ENCODE results near the gene YARS2. TPM values are rescaled to one million over a fixed set of nuclear protein-coding genes. Genes with fewer than 3 reads are reported as not detected.

Gene YARS2
- total RNA-seq, 1 donor from 2014 or later, result 10.0 TPM

- no peak for DNase-seq
- H3K4me3 Mint-ChIP-seq (ENCODE audit: unreplicated experiment), result no peak overlapping the region
- no peaks in the 10 kb centered on the region for H3K36me3 Mint-ChIP-seq (ENCODE audit: unreplicated experiment)
- H3K27me3 Mint-ChIP-seq (ENCODE audit: unreplicated experiment), result no peaks in the 10 kb centered on the region
- no peak overlapping the region for H3K27ac Mint-ChIP-seq (ENCODE audit: unreplicated experiment)
- no peaks in the 10 kb centered on the region for H3K9me3 Mint-ChIP-seq (ENCODE audit: unreplicated experiment)
- TF ChIP-seq CTCF (IDR thresholded peaks at IDR 0.05; ENCODE audit: partially characterized antibody, unreplicated experiment), result no peak
- H3K4me1 Mint-ChIP-seq (ENCODE audit: low read depth, unreplicated experiment), result no peaks in the 10 kb centered on the region
Observed at GRCh38 chr12:32743264-32743663, 12.4 kb downstream of the YARS2 start.

DNA sequence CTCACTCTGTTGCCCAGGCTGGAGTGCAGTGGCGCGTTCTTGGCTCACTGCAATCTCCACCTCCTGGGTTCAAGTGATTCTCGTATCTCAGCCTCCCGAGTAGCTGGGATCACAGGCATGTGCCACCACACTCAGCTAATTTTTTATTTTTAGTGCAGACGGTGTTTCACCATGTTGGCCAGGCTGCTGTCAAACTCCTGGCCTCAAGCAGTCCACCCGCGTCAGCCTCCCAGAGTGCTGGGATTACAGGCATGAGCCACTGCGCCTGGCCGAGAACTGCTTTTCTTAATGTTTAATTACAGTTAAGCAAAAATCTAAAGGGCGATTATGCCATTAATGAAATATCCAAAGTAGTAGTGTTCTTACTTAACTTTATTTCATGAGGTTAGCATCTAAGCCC lies 13.6 kb downstream of the YARS2 start:
- Mint-ChIP-seq H3K27me3 (ENCODE audit: unreplicated experiment) (no peaks in the 10 kb centered on the region), H3K4me1 (ENCODE audit: low read depth, unreplicated experiment) (no peaks in the 10 kb centered on the region), H3K27ac (ENCODE audit: unreplicated experiment) (no peak overlapping the region), H3K4me3 (ENCODE audit: unreplicated experiment) (no peak overlapping the region), H3K36me3 (ENCODE audit: unreplicated experiment) (no peaks in the 10 kb centered on the region), H3K9me3 (ENCODE audit: unreplicated experiment) (no peaks in the 10 kb centered on the region)
- DNase-seq, result no peak
- TF ChIP-seq CTCF (IDR thresholded peaks at IDR 0.05; ENCODE audit: partially characterized antibody, unreplicated experiment), result no peak

GRCh38 chr12:32739279-32739678 lies 16.4 kb downstream of the YARS2 start:
- Mint-ChIP-seq H3K27ac (ENCODE audit: unreplicated experiment) (no peak overlapping the region), H3K4me1 (ENCODE audit: low read depth, unreplicated experiment) (no peaks in the 10 kb centered on the region), H3K27me3 (ENCODE audit: unreplicated experiment) (no peaks in the 10 kb centered on the region), H3K36me3 (ENCODE audit: unreplicated experiment) (no peaks in the 10 kb centered on the region), H3K4me3 (ENCODE audit: unreplicated experiment) (no peak overlapping the region), H3K9me3 (ENCODE audit: unreplicated experiment) (no peaks in the 10 kb centered on the region)
- DNase-seq, result no peak
- no peak for TF ChIP-seq CTCF (IDR thresholded peaks at IDR 0.05; ENCODE audit: partially characterized antibody, unreplicated experiment)

DNA sequence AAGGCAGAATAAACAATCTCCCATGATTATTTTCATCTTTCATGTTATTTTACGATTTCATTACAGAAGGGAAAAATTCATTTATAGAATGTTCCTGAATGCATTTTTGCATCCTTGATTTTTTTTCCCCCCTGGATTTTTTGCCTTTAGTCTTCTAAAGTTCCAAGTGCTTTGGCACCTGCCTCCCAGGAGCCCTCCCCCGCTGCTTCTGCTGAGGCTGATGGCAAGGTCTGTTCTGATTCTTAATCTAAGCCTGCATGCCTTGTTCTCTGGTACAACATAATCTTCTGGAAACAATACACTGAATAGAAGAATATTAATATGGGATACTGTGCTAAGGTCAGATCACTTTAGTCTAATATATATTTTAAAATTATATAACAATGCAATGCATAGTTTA lies 18.0 kb downstream of the YARS2 start:
- no peaks in the 10 kb centered on the region for H3K36me3 Mint-ChIP-seq (ENCODE audit: unreplicated experiment)
- H3K4me3 Mint-ChIP-seq (ENCODE audit: unreplicated experiment), result no peak overlapping the region
- no peaks in the 10 kb centered on the region for H3K27me3 Mint-ChIP-seq (ENCODE audit: unreplicated experiment)
- H3K27ac Mint-ChIP-seq (ENCODE audit: unreplicated experiment), result peak overlapping the region; percentile 38
- H3K4me1 Mint-ChIP-seq (ENCODE audit: low read depth, unreplicated experiment), result no peaks in the 10 kb centered on the region
- DNase-seq, result no peak
- TF ChIP-seq CTCF (IDR thresholded peaks at IDR 0.05; ENCODE audit: partially characterized antibody, unreplicated experiment), result no peak
- H3K9me3 Mint-ChIP-seq (ENCODE audit: unreplicated experiment), result no peaks in the 10 kb centered on the region

GRCh38 chr12:32736445-32736844 lies 19.3 kb downstream of the YARS2 start:
- Mint-ChIP-seq H3K9me3 (ENCODE audit: unreplicated experiment) (no peaks in the 10 kb centered on the region), H3K4me1 (ENCODE audit: low read depth, unreplicated experiment) (no peaks in the 10 kb centered on the region), H3K4me3 (ENCODE audit: unreplicated experiment) (no peak overlapping the region), H3K36me3 (ENCODE audit: unreplicated experiment) (no peaks in the 10 kb centered on the region), H3K27me3 (ENCODE audit: unreplicated experiment) (no peaks in the 10 kb centered on the region), H3K27ac (ENCODE audit: unreplicated experiment) (no peak overlapping the region)
- DNase-seq, result no peak
- no peak for TF ChIP-seq CTCF (IDR thresholded peaks at IDR 0.05; ENCODE audit: partially characterized antibody, unreplicated experiment)

All from glutamatergic neuron (in vitro differentiated cells).